ENCODE measurements around the gene TLE4. TPM values are rescaled to one million over a fixed set of nuclear protein-coding genes. Genes with fewer than 3 reads are reported as not detected.
"Not testable (repeated sequence)": the region's sequence is repeated elsewhere in the genome, so short reads cannot be mapped to it uniquely, and the experiment has no call there.

The TLE4 gene
- total RNA-seq, 1 experiment from 2014 or later, result 8.1 TPM

GRCh38 chr9:79604149-79604548, 32.4 kb downstream of the TLE4 start:
- Histone ChIP-seq H3K4me3 (ENCODE audit: low read depth, low read length) (no peak overlapping the region), H3K36me3 (ENCODE audit: control insufficient read depth, insufficient read depth, low read length) (no peaks in the 10 kb centered on the region), H3K27me3 (replicated peaks; ENCODE audit: control insufficient read depth, insufficient read depth, low read length) (no peaks in the 10 kb centered on the region), H3K4me1 (no peaks in the 10 kb centered on the region), H3K9me3 (no peaks in the 10 kb centered on the region)
- Mint-ChIP-seq H3K9me3 (ENCODE audit: unreplicated experiment) (no peaks in the 10 kb centered on the region), H3K27me3 (ENCODE audit: insufficient read depth, unreplicated experiment) (no peaks in the 10 kb centered on the region), H3K4me3 (ENCODE audit: unreplicated experiment) (no peak overlapping the region), H3K36me3 (ENCODE audit: insufficient read depth, unreplicated experiment) (no peaks in the 10 kb centered on the region), H3K4me1 (ENCODE audit: low read depth, unreplicated experiment) (no peaks in the 10 kb centered on the region), H3K27ac (ENCODE audit: unreplicated experiment) (no peak overlapping the region)
- BruUV-seq (replicated peaks), result no TSS peak
- TF ChIP-seq CTCF (IDR thresholded peaks at IDR 0.05; ENCODE audit: insufficient read depth in 1 of 2, low read depth in 1 of 2, low read length in 1 of 2, severe bottlenecking in 1 of 2, unreplicated experiment in 1 of 2), result no peak
- DNase-seq, result no peak
- intact Hi-C loops (cut with micrococcal nuclease; ENCODE audit: unreplicated experiment), result no loop called here
- ChIA-PET CTCF (no interaction called here), POLR2A (no interaction called here)

- Mint-ChIP-seq H3K27me3 (ENCODE audit: insufficient read depth, unreplicated experiment) (no peaks in the 10 kb centered on the region), H3K36me3 (ENCODE audit: insufficient read depth, unreplicated experiment) (no peaks in the 10 kb centered on the region), H3K9me3 (ENCODE audit: unreplicated experiment) (no peaks in the 10 kb centered on the region), H3K4me1 (ENCODE audit: low read depth, unreplicated experiment) (no peaks in the 10 kb centered on the region), H3K4me3 (ENCODE audit: unreplicated experiment) (no peak overlapping the region), H3K27ac (ENCODE audit: unreplicated experiment) (no peak overlapping the region)
- intact Hi-C loops (cut with micrococcal nuclease; ENCODE audit: unreplicated experiment), result no loop called here
- Histone ChIP-seq H3K9me3 (no peaks in the 10 kb centered on the region), H3K4me3 (ENCODE audit: low read depth, low read length) (no peak overlapping the region), H3K27me3 (replicated peaks; ENCODE audit: control insufficient read depth, insufficient read depth, low read length) (no peaks in the 10 kb centered on the region), H3K36me3 (ENCODE audit: control insufficient read depth, insufficient read depth, low read length) (no peaks in the 10 kb centered on the region), H3K4me1 (no peaks in the 10 kb centered on the region)
- POLR2A ChIA-PET, result no interaction called here
- no TSS peak for BruUV-seq (replicated peaks)
- CTCF ChIA-PET, result no interaction called here
- no peak for DNase-seq
- TF ChIP-seq CTCF (IDR thresholded peaks at IDR 0.05; ENCODE audit: insufficient read depth in 1 of 2, low read depth in 1 of 2, low read length in 1 of 2, severe bottlenecking in 1 of 2, unreplicated experiment in 1 of 2), result no peak
Measured at GRCh38 chr9:79604921-79605562, 33.3 kb downstream of the TLE4 start.

GRCh38 chr9:79606529-79606928, 34.8 kb downstream of the TLE4 start:
- H3K36me3 ChIP-seq (ENCODE audit: control insufficient read depth, insufficient read depth, low read length); intact Hi-C loops (cut with micrococcal nuclease; ENCODE audit: unreplicated experiment); H3K4me1 ChIP-seq; H3K4me3 Mint-ChIP-seq (ENCODE audit: unreplicated experiment); BruUV-seq (replicated peaks); H3K36me3 Mint-ChIP-seq (ENCODE audit: insufficient read depth, unreplicated experiment); POLR2A ChIA-PET; H3K4me3 ChIP-seq (ENCODE audit: low read depth, low read length); CTCF ChIA-PET; H3K27ac Mint-ChIP-seq (ENCODE audit: unreplicated experiment); H3K27me3 Mint-ChIP-seq (ENCODE audit: insufficient read depth, unreplicated experiment); DNase-seq; H3K9me3 Mint-ChIP-seq (ENCODE audit: unreplicated experiment); H3K9me3 ChIP-seq; H3K4me1 Mint-ChIP-seq (ENCODE audit: low read depth, unreplicated experiment); H3K27me3 ChIP-seq (replicated peaks; ENCODE audit: control insufficient read depth, insufficient read depth, low read length): not testable (repeated sequence)
